Uterus (tissue), 2 donors: ENCODE data around the gene ATP13A3.

Source experiments
- POLR2A ChIP-seq, 2 donors: fragments of 450-650 bp; IDR thresholded peaks; one replicate each; pipeline ENCODE4 v1.6.1; 2016; ENCODE audit warnings: antibody characterized with exemption in 2 of 2, mild to moderate bottlenecking in 1 of 2, moderate library complexity in 1 of 2
- TF ChIP-seq, protein P1 (sequence below), 4 experiments: fragments of 200-600 bp in 2 of 4; fragments of 450-650 bp in 2 of 4; sonication (generic) in 2 of 4; IDR thresholded peaks; one replicate each; pipeline ENCODE4 v1.5.1; 2016 to 2019; ENCODE audit warnings: antibody characterized with exemption in 4 of 4, mild to moderate bottlenecking in 2 of 4, moderate library complexity in 1 of 4

DNA sequence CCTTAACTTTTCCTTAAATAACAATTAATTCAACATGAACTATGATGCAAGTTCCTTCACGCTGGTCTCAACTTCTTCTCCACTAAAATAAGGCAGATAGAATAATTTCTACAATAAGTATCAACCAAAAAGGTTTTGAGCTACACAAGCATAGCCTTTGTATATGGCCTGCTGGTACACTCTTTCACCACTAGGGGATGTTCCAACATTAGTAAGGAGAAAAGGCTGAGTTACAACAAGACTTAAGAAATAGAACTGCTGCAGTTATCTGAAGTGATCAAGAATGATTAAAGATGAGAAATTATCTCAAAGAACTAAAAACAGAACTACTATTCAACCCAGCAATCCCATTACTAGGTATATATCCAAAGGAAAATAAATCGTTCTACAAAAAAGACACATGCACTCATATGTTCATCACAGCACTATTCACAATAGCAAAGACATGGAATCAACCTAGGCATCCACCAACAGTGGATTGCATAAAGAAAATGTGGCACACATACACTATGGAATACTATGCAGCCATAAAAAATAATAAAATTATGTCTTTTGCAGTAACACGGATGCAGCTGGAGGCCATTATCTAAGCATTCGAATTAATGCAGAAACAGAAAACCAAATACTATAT, 14.4 kb downstream of the ATP13A3 start:
- TF ChIP-seq, protein P1, sequence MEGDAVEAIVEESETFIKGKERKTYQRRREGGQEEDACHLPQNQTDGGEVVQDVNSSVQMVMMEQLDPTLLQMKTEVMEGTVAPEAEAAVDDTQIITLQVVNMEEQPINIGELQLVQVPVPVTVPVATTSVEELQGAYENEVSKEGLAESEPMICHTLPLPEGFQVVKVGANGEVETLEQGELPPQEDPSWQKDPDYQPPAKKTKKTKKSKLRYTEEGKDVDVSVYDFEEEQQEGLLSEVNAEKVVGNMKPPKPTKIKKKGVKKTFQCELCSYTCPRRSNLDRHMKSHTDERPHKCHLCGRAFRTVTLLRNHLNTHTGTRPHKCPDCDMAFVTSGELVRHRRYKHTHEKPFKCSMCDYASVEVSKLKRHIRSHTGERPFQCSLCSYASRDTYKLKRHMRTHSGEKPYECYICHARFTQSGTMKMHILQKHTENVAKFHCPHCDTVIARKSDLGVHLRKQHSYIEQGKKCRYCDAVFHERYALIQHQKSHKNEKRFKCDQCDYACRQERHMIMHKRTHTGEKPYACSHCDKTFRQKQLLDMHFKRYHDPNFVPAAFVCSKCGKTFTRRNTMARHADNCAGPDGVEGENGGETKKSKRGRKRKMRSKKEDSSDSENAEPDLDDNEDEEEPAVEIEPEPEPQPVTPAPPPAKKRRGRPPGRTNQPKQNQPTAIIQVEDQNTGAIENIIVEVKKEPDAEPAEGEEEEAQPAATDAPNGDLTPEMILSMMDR (IDR thresholded peaks at IDR 0.05) = peak; percentile 92 to 94 (median 94)
- no peak for TF ChIP-seq POLR2A (IDR thresholded peaks at IDR 0.05)
